ENCODE data around the gene FGF14. TPM values are rescaled to one million over a fixed set of nuclear protein-coding genes. Genes with fewer than 3 reads are reported as not detected.

The FGF14 gene
- total RNA-seq, 5 donors from 2014 or later (not counting 1 experiment from before 2014, with no cell fraction given), result 0.03 TPM; not detected in 3

DNA sequence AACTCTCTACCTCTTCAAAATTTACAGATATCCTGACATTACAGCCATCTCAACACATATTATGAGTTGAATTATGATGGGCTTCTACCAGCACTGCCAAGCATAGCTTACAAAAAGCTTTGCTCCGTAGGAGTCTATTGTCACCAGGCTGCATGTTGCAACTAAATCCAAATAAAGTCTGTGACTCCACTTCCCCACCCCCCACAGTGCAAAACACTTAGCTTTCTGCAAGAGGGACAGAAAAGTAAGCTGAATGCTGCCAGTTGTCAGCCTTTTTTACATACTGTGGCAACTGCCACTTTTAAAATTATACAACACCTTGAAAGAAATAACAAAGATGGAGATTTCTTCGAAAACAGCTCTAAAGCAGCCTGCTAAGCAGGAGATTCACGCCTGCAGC, 189.1 kb downstream of the FGF14 start:
- Mint-ChIP-seq H3K9me3 (no peaks in the 10 kb centered on the region), H3K4me3 (no peak overlapping the region), H3K4me1 (no peaks in the 10 kb centered on the region), H3K27ac (no peak overlapping the region), H3K27me3 (peaks cover 0 to 20% of the 10 kb centered on the region in 2 donors), H3K36me3 (no peaks in the 10 kb centered on the region)
- no peaks in the 10 kb centered on the region for H3K27me3 ChIP-seq (replicated peaks in 1 of 2; ENCODE audit: control insufficient read depth in 2 of 2, extremely low read depth in 1 of 2, insufficient read depth in 2 of 2, low read length in 1 of 2)
- ChIA-PET CTCF (no interaction called here), POLR2A (no interaction called here)
- H3K27ac ChIP-seq (ENCODE audit: low read length), result no peak overlapping the region
- DNase-seq (no peak), ATAC-seq (replicated peaks in 1 of 4) (no peak)
- no peaks in the 10 kb centered on the region for H3K9me3 ChIP-seq
- H3K4me1 ChIP-seq (ENCODE audit: control insufficient read depth in 1 of 2, extremely low read depth in 1 of 2, insufficient read depth in 2 of 2, low read length in 2 of 2), result no peaks in the 10 kb centered on the region
- no peaks in the 10 kb centered on the region for H3K36me3 ChIP-seq (ENCODE audit: control insufficient read depth in 2 of 2, extremely low read depth in 1 of 2, insufficient read depth in 1 of 2, low read length in 1 of 2)
- H3K4me3 ChIP-seq (ENCODE audit: control insufficient read depth in 1 of 2, extremely low read depth in 1 of 2, low read length in 1 of 2), result no peak overlapping the region
- WGBS (ENCODE audit: insufficient coverage), result 25% methylated on average over 2 of the region's 3 CpGs

DNA sequence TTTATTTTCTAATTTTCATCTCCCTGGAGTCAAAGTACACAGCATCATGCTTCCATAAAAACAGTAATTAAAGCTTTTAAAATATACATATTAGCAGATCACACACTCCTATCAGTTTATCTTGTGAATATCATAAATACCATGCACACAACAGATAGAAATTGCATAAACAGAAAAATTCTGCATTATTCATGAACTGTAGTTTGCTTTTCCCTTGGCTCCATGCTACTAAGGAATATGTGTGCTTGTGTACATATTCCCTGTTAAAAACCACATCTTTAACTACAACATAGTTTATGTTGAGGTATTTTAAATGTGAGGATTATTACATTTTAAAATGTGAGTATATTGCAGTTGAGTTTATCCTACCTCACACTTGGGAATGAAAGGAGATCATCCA, 193.5 kb downstream of the FGF14 start:
- ATAC-seq (replicated peaks in 1 of 4) (no peak), DNase-seq (no peak)
- Histone ChIP-seq H3K27ac (ENCODE audit: low read length) (no peak overlapping the region), H3K36me3 (ENCODE audit: control insufficient read depth in 2 of 2, extremely low read depth in 1 of 2, insufficient read depth in 1 of 2, low read length in 1 of 2) (no peaks in the 10 kb centered on the region), H3K27me3 (replicated peaks in 1 of 2; ENCODE audit: control insufficient read depth in 2 of 2, extremely low read depth in 1 of 2, insufficient read depth in 2 of 2, low read length in 1 of 2) (no peaks in the 10 kb centered on the region), H3K9me3 (no peaks in the 10 kb centered on the region), H3K4me3 (ENCODE audit: control insufficient read depth in 1 of 2, extremely low read depth in 1 of 2, low read length in 1 of 2) (no peak overlapping the region), H3K4me1 (ENCODE audit: control insufficient read depth in 1 of 2, extremely low read depth in 1 of 2, insufficient read depth in 2 of 2, low read length in 2 of 2) (no peaks in the 10 kb centered on the region)
- Mint-ChIP-seq H3K27ac (no peak overlapping the region), H3K36me3 (no peaks in the 10 kb centered on the region), H3K9me3 (no peaks in the 10 kb centered on the region), H3K4me3 (no peak overlapping the region), H3K4me1 (no peaks in the 10 kb centered on the region), H3K27me3 (peaks cover 0 to 6% of the 10 kb centered on the region in 2 donors)
- ChIA-PET CTCF (no interaction called here), POLR2A (no interaction called here)

DNA sequence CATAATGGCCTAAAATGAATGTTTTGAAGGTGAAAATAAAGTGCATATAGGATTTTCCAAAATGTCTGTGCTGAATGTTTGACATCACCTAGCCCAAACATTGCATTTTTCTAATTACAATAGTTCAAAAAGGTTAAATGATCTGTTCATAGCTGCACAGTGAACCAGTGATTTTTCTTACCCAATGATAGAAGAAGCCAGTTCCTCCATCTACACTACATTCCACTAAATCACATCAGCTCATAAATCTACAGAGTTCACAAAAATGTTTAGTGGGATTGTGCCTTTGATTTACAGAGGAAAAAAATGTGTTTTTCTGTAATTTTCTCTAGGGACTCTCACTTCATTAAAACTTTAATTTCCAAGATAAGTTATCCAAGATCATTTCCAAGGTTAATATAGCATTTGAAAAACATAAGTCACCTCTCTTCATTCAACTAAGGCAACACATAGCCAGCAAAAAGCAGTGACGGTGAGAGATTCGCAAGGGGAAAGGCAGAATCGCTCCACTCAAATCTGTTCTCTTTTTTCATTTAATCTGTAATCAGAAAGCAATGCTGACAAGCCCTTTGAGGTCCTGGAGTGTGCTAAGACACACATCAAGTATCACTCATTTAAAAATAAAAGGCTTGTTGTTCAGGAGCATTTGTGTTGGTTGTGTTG, 194.0 kb downstream of the FGF14 start:
- Histone ChIP-seq H3K9me3 (no peaks in the 10 kb centered on the region), H3K27ac (ENCODE audit: low read length) (no peak overlapping the region), H3K27me3 (replicated peaks in 1 of 2; ENCODE audit: control insufficient read depth in 2 of 2, extremely low read depth in 1 of 2, insufficient read depth in 2 of 2, low read length in 1 of 2) (no peaks in the 10 kb centered on the region), H3K4me3 (ENCODE audit: control insufficient read depth in 1 of 2, extremely low read depth in 1 of 2, low read length in 1 of 2) (no peak overlapping the region), H3K4me1 (ENCODE audit: control insufficient read depth in 1 of 2, extremely low read depth in 1 of 2, insufficient read depth in 2 of 2, low read length in 2 of 2) (no peaks in the 10 kb centered on the region), H3K36me3 (ENCODE audit: control insufficient read depth in 2 of 2, extremely low read depth in 1 of 2, insufficient read depth in 1 of 2, low read length in 1 of 2) (no peaks in the 10 kb centered on the region)
- H3K36me3 Mint-ChIP-seq, result no peaks in the 10 kb centered on the region
- DNase-seq (no peak), ATAC-seq (replicated peaks in 1 of 4) (no peak)
- H3K9me3 Mint-ChIP-seq, result no peaks in the 10 kb centered on the region
- CTCF ChIA-PET, result interaction anchor here in 1 of 2 donors (0.7 kb wide), 1 partner anchor 1381 kb away, joined by 5 read pairs; no protein-coding TSS in a partner anchor
- POLR2A ChIA-PET, result no interaction called here
- H3K4me1 Mint-ChIP-seq, result no peaks in the 10 kb centered on the region
- H3K27me3 Mint-ChIP-seq, result peaks cover 0 to 6% of the 10 kb centered on the region in 2 donors
- no peak overlapping the region for H3K27ac Mint-ChIP-seq
- 100% methylated on average over 1 of the region's 3 CpGs for WGBS (ENCODE audit: insufficient coverage)
- H3K4me3 Mint-ChIP-seq, result no peak overlapping the region

DNA sequence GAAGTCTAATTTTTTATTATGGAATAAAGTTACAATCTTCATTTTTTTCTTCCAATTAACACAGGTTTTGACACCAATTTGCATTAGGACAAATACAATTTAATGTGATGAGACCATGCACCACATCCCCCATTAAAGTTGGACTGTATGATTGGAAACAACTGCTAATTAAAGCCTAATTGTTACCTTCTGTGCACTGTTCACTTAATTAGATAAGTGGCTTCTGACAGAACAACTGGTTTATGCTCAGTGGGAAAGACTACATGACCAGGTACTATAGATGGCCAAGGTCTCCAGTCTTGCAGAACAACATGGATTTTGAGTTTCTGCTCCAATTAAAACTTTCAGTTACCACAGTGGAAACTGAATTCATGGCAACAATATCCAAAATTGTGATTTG, 198.1 kb downstream of the FGF14 start:
- Mint-ChIP-seq H3K27me3 (peaks cover 0 to 8% of the 10 kb centered on the region in 2 donors), H3K27ac (no peak overlapping the region), H3K4me1 (no peaks in the 10 kb centered on the region), H3K36me3 (no peaks in the 10 kb centered on the region), H3K4me3 (no peak overlapping the region), H3K9me3 (no peaks in the 10 kb centered on the region)
- Histone ChIP-seq H3K9me3 (no peaks in the 10 kb centered on the region), H3K27ac (ENCODE audit: low read length) (no peak overlapping the region), H3K4me3 (ENCODE audit: control insufficient read depth in 1 of 2, extremely low read depth in 1 of 2, low read length in 1 of 2) (no peak overlapping the region), H3K36me3 (ENCODE audit: control insufficient read depth in 2 of 2, extremely low read depth in 1 of 2, insufficient read depth in 1 of 2, low read length in 1 of 2) (no peaks in the 10 kb centered on the region), H3K27me3 (replicated peaks in 1 of 2; ENCODE audit: control insufficient read depth in 2 of 2, extremely low read depth in 1 of 2, insufficient read depth in 2 of 2, low read length in 1 of 2) (no peaks in the 10 kb centered on the region), H3K4me1 (ENCODE audit: control insufficient read depth in 1 of 2, extremely low read depth in 1 of 2, insufficient read depth in 2 of 2, low read length in 2 of 2) (no peaks in the 10 kb centered on the region)
- no peak for DNase-seq
- no peak for ATAC-seq (replicated peaks in 1 of 4)
- ChIA-PET CTCF (no interaction called here), POLR2A (no interaction called here)

DNA sequence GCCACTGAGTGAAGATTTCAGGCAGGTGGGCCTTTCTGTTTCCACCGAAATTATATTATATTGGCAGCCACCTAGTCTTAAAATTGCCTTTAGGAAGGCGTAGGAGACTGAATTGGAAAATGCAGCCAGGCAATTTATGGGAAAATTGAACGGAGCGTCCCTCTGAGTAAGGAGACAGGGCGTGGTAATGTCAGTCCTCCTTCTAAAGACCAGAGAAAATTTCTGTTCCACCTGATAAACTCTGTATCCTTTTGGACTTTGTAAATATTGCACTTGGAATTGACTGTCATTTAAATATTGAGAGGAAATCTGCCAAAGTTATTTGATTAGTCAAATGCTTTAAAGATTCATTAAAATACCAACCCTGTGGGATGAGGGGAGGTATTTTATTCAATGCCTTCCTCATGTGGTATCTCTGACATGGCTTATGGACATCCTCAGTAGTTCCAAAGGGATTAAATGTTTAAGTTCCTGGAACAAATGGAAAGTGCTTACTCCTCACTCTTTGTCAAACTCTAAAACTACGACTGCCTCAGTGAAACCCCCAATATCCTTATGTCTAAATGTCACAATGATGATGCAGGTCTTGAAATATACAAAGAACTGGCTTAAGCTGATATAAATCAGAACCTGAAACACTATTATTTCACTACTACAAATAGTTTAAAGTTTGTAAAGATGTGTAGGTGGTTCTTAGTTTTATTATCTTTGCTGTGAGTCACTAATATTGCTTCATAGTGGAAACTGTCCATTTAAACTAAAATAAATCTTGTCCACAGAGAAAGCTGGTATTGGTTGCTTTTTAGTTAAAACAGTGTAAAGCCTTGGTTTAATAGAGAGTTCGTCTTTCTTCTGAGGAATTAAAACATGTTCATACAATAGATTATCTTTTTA, 203.2 kb downstream of the FGF14 start:
- no peaks in the 10 kb centered on the region for H3K4me1 ChIP-seq (ENCODE audit: control insufficient read depth in 1 of 2, extremely low read depth in 1 of 2, insufficient read depth in 2 of 2, low read length in 2 of 2)
- no peak overlapping the region for H3K27ac Mint-ChIP-seq
- no peaks in the 10 kb centered on the region for H3K9me3 Mint-ChIP-seq
- POLR2A ChIA-PET, result no interaction called here
- H3K9me3 ChIP-seq, result no peaks in the 10 kb centered on the region
- H3K27ac ChIP-seq (ENCODE audit: low read length), result no peak overlapping the region
- no peaks in the 10 kb centered on the region for H3K36me3 Mint-ChIP-seq
- no peak for ATAC-seq (replicated peaks in 1 of 4)
- WGBS (ENCODE audit: insufficient coverage), result 60% methylated on average over 1 of the region's 7 CpGs
- H3K27me3 Mint-ChIP-seq, result peaks cover 0 to 7% of the 10 kb centered on the region in 2 donors
- H3K4me3 ChIP-seq (ENCODE audit: control insufficient read depth in 1 of 2, extremely low read depth in 1 of 2, low read length in 1 of 2), result no peak overlapping the region
- H3K4me3 Mint-ChIP-seq, result no peak overlapping the region
- DNase-seq, result no peak
- CTCF ChIA-PET, result no interaction called here
- no peaks in the 10 kb centered on the region for H3K27me3 ChIP-seq (replicated peaks in 1 of 2; ENCODE audit: control insufficient read depth in 2 of 2, extremely low read depth in 1 of 2, insufficient read depth in 2 of 2, low read length in 1 of 2)
- H3K4me1 Mint-ChIP-seq, result no peaks in the 10 kb centered on the region
- H3K36me3 ChIP-seq (ENCODE audit: control insufficient read depth in 2 of 2, extremely low read depth in 1 of 2, insufficient read depth in 1 of 2, low read length in 1 of 2), result no peaks in the 10 kb centered on the region

DNA sequence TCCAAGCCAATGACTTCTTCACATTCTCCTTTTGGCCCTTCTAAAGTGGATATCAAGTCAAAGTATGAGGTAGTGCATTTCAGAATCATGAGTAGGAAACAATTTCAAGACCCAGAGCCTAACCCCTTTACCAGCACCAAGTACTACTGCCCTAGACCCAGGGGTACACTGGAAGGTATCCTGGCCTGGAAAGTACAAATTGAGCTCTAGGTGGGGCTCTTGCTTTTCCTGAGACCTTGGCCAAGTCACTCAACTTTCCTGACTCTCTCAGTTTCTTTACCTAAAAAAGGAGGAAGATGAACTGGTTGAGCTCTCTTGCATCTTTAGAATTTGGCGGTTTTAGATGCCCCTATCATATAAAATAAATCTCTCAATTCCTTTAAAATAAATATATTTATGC, 204.7 kb downstream of the FGF14 start:
- WGBS (ENCODE audit: insufficient coverage), result no CpG with 5 or more reads among the region's 1 CpG
- no peak for DNase-seq
- H3K27ac Mint-ChIP-seq, result no peak overlapping the region
- no peak for ATAC-seq (replicated peaks in 1 of 4)
- CTCF ChIA-PET, result no interaction called here
- no peak overlapping the region for H3K4me3 Mint-ChIP-seq
- Histone ChIP-seq H3K4me3 (ENCODE audit: control insufficient read depth in 1 of 2, extremely low read depth in 1 of 2, low read length in 1 of 2) (no peak overlapping the region), H3K27ac (ENCODE audit: low read length) (no peak overlapping the region), H3K27me3 (replicated peaks in 1 of 2; ENCODE audit: control insufficient read depth in 2 of 2, extremely low read depth in 1 of 2, insufficient read depth in 2 of 2, low read length in 1 of 2) (no peaks in the 10 kb centered on the region), H3K36me3 (ENCODE audit: control insufficient read depth in 2 of 2, extremely low read depth in 1 of 2, insufficient read depth in 1 of 2, low read length in 1 of 2) (no peaks in the 10 kb centered on the region), H3K9me3 (no peaks in the 10 kb centered on the region), H3K4me1 (ENCODE audit: control insufficient read depth in 1 of 2, extremely low read depth in 1 of 2, insufficient read depth in 2 of 2, low read length in 2 of 2) (no peaks in the 10 kb centered on the region)
- POLR2A ChIA-PET, result no interaction called here
- H3K27me3 Mint-ChIP-seq, result peaks cover 0 to 13% of the 10 kb centered on the region in 2 donors
- H3K36me3 Mint-ChIP-seq, result no peaks in the 10 kb centered on the region
- peaks cover 0 to 3% (median 0%) of the 10 kb centered on the region in 3 donors for H3K9me3 Mint-ChIP-seq
- H3K4me1 Mint-ChIP-seq, result peaks cover 0 to 3% (median 3%) of the 10 kb centered on the region in 3 donors
